AG04449 (cell line): Measurements from ENCODE around the gene HOXA7.
A peak's percentile ranks its signal among the peaks of the same experiment; 100 is the strongest.

Experiments
- CTCF ChIA-PET: fragments of 350-600 bp; formaldehyde crosslinking; extraction: SDS; loops from one replicate; lab custom pipeline; 2021; ENCODE audit warnings: antibody characterized with exemption; lab: Yijun Ruan, JAX
- POLR2A ChIA-PET: fragments of 400-600, 350-600 bp; formaldehyde crosslinking; extraction: SDS; loops from one replicate; lab custom pipeline; 2020; ENCODE audit warnings: antibody characterized with exemption, inconsistent platforms; lab: Yijun Ruan, JAX
- DNase-seq: peaks from one replicate; pipeline ENCODE4 v3.0.0-alpha.2; 2010; ENCODE audit warnings: low read depth, low spot score
- H3K4me3 ChIP-seq: 2 replicates; pipeline ENCODE4 v1.5.1; 2011; ENCODE audit warnings: low read depth, mild to moderate bottlenecking, control low read depth, low read length
- TF ChIP-seq, protein P1 (sequence below): IDR thresholded peaks from one replicate; pipeline ENCODE4 v1.5.1; 2011; ENCODE audit warnings: mild to moderate bottlenecking, moderate library complexity, low read length, control low read depth, inconsistent platforms; ENCODE audit not compliant: insufficient read depth; ENCODE audit errors: missing control alignments

HOXA7 gene

DNA sequence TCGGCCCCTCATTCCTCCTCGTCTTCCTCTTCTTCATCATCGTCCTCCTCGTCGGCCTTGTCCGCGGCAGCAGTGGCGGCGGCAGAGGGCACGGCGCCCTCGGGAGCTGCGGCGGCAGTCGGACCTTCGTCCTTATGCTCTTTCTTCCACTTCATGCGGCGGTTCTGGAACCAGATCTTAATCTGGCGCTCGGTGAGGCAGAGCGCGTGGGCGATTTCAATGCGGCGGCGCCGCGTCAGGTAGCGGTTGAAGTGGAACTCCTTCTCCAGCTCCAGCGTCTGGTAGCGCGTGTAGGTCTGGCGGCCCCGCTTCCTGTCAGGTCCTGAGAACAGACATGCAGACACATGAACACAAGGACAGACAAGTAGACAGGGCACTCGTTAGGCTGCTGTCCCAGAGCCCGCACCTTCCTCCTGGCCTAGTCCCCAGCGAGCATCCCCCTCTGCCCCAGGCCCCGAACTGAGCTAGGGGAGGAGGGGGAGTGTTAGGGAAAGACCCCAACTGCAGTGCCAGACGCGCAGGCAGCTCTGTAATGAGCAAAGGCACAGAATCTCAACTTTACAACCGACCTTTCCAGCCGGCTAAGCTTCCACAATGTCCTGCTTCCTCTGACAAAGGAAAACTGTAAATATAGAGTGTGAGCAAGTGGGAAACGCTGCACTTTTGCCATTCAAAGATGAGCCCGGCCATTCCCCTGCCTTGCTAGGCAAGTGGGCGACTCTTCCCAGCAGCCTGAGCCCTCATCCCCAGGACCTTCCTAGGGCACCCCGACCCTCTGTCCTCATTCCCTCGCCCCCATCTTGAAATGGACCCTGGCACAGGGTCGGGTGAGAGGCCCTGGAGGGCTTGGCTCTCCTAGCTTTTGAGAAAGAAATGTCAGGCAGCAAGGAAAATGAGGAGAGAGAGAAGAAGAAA, 1.3 kb downstream of the HOXA7 start:
- CTCF ChIA-PET = interaction anchor here (0.8 to 4.9 kb wide), 3 partner anchors 13 to 785 kb away, joined by 3 to 38 read pairs (median 5); partner anchors contain the start of gene HOXA5
- POLR2A ChIA-PET = no interaction called here
- DNase-seq = no peak
- TF ChIP-seq, protein P1, sequence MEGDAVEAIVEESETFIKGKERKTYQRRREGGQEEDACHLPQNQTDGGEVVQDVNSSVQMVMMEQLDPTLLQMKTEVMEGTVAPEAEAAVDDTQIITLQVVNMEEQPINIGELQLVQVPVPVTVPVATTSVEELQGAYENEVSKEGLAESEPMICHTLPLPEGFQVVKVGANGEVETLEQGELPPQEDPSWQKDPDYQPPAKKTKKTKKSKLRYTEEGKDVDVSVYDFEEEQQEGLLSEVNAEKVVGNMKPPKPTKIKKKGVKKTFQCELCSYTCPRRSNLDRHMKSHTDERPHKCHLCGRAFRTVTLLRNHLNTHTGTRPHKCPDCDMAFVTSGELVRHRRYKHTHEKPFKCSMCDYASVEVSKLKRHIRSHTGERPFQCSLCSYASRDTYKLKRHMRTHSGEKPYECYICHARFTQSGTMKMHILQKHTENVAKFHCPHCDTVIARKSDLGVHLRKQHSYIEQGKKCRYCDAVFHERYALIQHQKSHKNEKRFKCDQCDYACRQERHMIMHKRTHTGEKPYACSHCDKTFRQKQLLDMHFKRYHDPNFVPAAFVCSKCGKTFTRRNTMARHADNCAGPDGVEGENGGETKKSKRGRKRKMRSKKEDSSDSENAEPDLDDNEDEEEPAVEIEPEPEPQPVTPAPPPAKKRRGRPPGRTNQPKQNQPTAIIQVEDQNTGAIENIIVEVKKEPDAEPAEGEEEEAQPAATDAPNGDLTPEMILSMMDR = no peak
- H3K4me3 ChIP-seq = peak overlapping the region; percentile 64

DNA sequence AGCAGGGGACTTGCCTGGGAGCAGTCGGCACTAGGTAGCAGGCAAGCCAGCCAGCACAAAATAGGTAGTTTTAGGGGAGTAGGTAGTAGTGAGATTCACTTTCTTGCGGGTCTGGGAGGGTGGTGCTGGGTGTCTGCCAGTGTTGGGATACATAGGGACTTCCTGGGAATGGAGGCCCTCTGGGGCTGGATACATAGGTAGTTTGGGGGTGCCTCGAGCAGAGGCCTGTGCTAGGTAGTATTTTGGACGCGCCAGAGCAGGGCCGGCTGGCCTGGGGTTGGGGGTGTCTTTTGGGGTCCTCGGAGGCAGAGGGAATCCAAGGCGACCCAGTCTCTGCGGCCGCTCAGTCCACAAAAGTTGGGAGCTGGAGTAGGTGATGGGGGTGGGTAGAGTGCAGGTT, 2.1 kb downstream of the HOXA7 start:
- DNase-seq = no peak
- CTCF ChIA-PET = interaction anchor here (0.9 to 4.9 kb wide), 3 partner anchors 9 to 22 kb away, joined by 3 to 38 read pairs (median 6); partner anchors contain the start of gene HOXA5
- H3K4me3 ChIP-seq = no peak overlapping the region

DNA sequence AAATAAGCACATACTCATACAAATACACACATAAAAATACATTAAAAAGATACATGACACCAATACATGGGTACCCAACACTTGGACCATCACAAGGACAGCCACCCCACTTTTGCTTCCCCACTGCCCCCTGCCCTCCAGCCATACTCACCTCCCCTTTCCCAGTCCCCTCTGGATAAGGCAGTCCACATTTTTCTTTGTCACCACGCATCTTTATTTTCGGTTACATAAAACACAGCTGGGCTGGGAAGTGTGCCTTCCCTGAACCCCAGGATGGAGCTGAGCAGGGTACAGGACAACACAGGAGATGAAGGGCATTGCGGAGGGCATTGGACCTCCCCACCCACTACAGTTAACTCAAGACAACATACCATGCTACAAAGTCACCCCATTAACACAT, 2.9 kb downstream of the HOXA7 start:
- ChIA-PET POLR2A (no interaction called here), CTCF (interaction anchor here (0.5 to 4.9 kb wide), 5 partner anchors 8 to 466 kb away, joined by 3 to 38 read pairs (median 6); partner anchors contain the start of gene HOXA5)
- DNase-seq = no peak
- no peak overlapping the region for H3K4me3 ChIP-seq
- TF ChIP-seq, protein P1 = no peak

More for the DNA sequence above, 2.1 kb downstream of the HOXA7 start:
- POLR2A ChIA-PET = no interaction called here
- TF ChIP-seq, protein P1 = no peak

DNA sequence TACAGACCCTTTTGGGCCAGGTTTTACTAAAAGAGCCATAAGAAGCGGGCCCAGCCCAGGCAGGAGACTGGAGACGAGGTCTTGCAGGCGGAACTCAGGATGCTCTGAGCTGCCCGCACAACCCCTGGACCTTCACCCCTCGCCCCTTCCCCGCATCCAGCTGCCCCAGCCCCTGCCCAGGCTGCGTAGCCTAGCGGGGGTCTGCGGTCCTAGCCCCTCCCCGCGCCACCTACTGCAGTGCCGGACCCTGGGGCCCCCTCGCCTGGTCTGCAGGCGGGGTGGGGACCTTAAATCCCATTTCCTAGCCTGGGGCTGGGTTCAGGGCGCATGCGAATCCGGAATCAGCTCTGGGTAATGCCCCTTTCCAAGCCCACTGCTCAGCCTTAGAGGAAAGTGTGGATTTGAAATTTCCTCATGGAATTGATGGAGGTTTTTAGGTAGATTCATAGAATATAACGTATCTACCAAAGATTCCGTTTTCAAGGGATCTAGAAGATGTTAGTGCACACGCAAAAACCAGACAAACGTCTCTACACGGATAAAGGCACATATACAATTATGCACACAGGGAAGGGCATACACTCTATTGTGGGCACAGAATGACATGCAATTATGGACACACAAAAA, 3.5 kb downstream of the HOXA7 start:
- no peak for DNase-seq
- TF ChIP-seq, protein P1 = no peak
- POLR2A ChIA-PET = no interaction called here

DNA sequence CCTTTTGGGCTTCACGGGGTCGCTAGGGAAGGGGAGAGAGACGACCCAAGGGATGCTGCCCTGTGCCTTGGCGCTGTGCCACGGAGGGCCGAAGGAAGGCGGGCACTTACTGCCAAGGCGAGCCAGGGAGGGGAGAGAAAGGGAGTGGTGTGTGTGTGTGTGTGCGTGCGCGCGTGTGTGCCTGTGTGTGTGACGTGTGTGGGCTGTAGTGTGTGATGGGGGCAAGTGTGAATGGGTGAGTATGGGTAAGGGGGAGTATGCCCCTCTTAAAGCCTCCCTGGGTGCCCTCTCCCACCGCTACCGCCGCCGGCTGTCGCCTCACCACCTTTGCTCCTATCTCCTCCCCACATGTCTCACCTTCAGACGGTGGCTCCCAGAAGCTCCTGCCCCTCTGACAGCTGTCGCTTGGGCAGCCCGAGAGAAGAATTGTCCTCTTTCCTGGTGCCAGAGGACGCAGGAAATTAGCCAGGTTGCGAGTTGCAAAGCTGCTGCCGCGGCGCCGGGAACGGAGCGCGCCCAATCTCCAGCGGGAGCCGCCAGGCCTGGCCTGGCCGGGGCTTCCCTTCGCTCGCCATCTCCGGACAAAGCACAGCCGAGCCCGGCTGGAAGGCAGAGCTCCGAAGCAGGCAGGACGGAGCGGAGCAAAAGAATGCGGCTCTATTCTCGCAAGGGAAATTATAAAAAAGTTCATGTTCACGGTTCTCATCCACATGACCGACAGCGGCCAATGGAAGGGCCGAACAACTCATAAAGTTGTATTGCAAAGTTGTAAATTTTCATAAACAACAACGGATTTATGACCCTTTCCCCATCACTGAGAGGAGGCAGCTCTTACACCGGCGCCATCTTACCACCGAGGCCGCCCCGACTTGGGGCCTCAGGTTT, 4.3 kb downstream of the HOXA7 start, which contains the start of gene HOXA3:
Gene HOXA3, minus strand, starts transcription at position 653 of the 885 bp plus-strand sequence. CDS start 41,943 bp downstream, outside the sequence.
- POLR2A ChIA-PET = interaction anchor here (0.9 to 1.7 kb wide), 3 partner anchors 9 to 21 kb away, joined by 4 to 6 read pairs (median 6); partner anchors contain the start of gene HOXA4
- H3K4me3 ChIP-seq = peak within 1 kb of the TSS; percentile 72
- TF ChIP-seq, protein P1 = no peak
- DNase-seq = no peak
- CTCF ChIA-PET = interaction anchor here (0.8 to 4.7 kb wide), 14 partner anchors 6 to 465 kb away, joined by 3 to 52 read pairs (median 5); partner anchors contain the start of genes HOXA7 and HOXA9

More for the DNA sequence above, 3.5 kb downstream of the HOXA7 start:
- CTCF ChIA-PET = interaction anchor here (1.0 to 4.9 kb wide), 8 partner anchors 9 to 466 kb away, joined by 3 to 38 read pairs (median 5); partner anchors contain the start of genes HOXA5 and HOXA9
- peak overlapping the region; percentile 72 for H3K4me3 ChIP-seq
